HEK293T (cell line): ENCODE results near the gene GCNT2.
"Not testable (repeated sequence)": the region's sequence is repeated elsewhere in the genome, so short reads cannot be mapped to it uniquely, and the experiment has no call there.

Experiments
- CTCF ChIA-PET: fragments of 350-600 bp; formaldehyde crosslinking; extraction: SDS; loops from one replicate; lab custom pipeline; 2021; ENCODE audit warnings: antibody characterized with exemption, inconsistent platforms; lab: Yijun Ruan, JAX
- POLR2A ChIA-PET: fragments of 350-600 bp; formaldehyde crosslinking; extraction: SDS; loops from one replicate; lab custom pipeline; 2020; ENCODE audit warnings: antibody characterized with exemption, inconsistent platforms; lab: Yijun Ruan, JAX
- DNase-seq: peaks from one replicate; pipeline ENCODE4 v3.0.0; 2012; ENCODE audit warnings: mixed read lengths; ENCODE audit errors: extremely low spot score
- ARNT ChIP-seq: fragments of 450-650 bp; IDR thresholded peaks from 2 replicates; pipeline ENCODE4 v1.6.1; 2017; ENCODE audit warnings: mild to moderate bottlenecking
- BHLHE40 ChIP-seq: fragments of 450-650 bp; IDR thresholded peaks from 2 replicates; pipeline ENCODE4 v1.6.1; 2016; ENCODE audit warnings: mild to moderate bottlenecking, moderate library complexity, borderline replicate concordance
- CTBP1 ChIP-seq: fragments of 450-650 bp; IDR thresholded peaks from 2 replicates; pipeline ENCODE4 v1.6.1; 2016; ENCODE audit warnings: borderline replicate concordance
- ELF4 ChIP-seq: fragments of 450-650 bp; IDR thresholded peaks from 2 replicates; pipeline ENCODE4 v1.6.1; 2017; ENCODE audit warnings: antibody characterized with exemption
- FOXA1 ChIP-seq: fragments of 450-650 bp; IDR thresholded peaks from 2 replicates; pipeline ENCODE4 v1.6.1; 2016; ENCODE audit warnings: mild to moderate bottlenecking
- FOXK2 ChIP-seq: fragments of 450-650 bp; IDR thresholded peaks from 2 replicates; pipeline ENCODE4 v1.6.1; 2016; ENCODE audit warnings: mild to moderate bottlenecking
- FOXM1 ChIP-seq: fragments of 450-650 bp; IDR thresholded peaks from 2 replicates; pipeline ENCODE4 v1.6.1; 2017; ENCODE audit warnings: mild to moderate bottlenecking, borderline replicate concordance
- HDGF ChIP-seq: fragments of 450-650 bp; IDR thresholded peaks from 2 replicates; pipeline ENCODE4 v1.6.1; 2017; ENCODE audit warnings: antibody characterized with exemption, borderline replicate concordance
- L3MBTL2 ChIP-seq: fragments of 450-650 bp; conservative IDR thresholded peaks from 2 replicates; pipeline ENCODE4 v1.6.1; 2016; ENCODE audit warnings: mild to moderate bottlenecking
- LEF1 ChIP-seq: fragments of 450-650 bp; IDR thresholded peaks from 2 replicates; pipeline ENCODE4 v1.6.1; 2017; ENCODE audit warnings: mild to moderate bottlenecking, borderline replicate concordance
- NFRKB ChIP-seq: fragments of 450-650 bp; IDR thresholded peaks from 2 replicates; pipeline ENCODE4 v1.6.1; 2016; ENCODE audit warnings: mild to moderate bottlenecking, moderate library complexity
- PKNOX1 ChIP-seq: fragments of 450-650 bp; IDR thresholded peaks from 2 replicates; pipeline ENCODE4 v1.6.1; 2016
- SP1 ChIP-seq: fragments of 450-650 bp; IDR thresholded peaks from 2 replicates; pipeline ENCODE4 v1.6.1; 2017
- SUZ12 ChIP-seq: fragments of 450-650 bp; IDR thresholded peaks from 2 replicates; pipeline ENCODE4 v1.6.1; 2016; ENCODE audit warnings: mild to moderate bottlenecking
- TARDBP ChIP-seq: fragments of 450-650 bp; IDR thresholded peaks from 2 replicates; pipeline ENCODE4 v1.6.1; 2016
- ZNF384 ChIP-seq: fragments of 450-650 bp; IDR thresholded peaks from 2 replicates; pipeline ENCODE4 v1.6.1; 2016

GCNT2 gene

GRCh38 chr6:10659699-10660348 is 138.7 kb downstream of the GCNT2 start:
- CTCF ChIA-PET, result no interaction called here
- TF ChIP-seq CTBP1 (no peak), ELF4 (no peak), TARDBP (no peak), ARNT (no peak), PKNOX1 (no peak), BHLHE40 (no peak), FOXK2 (no peak), FOXM1 (no peak), SP1 (no peak), LEF1 (no peak), L3MBTL2 (no peak), ZNF384 (no peak), NFRKB (no peak), FOXA1 (no peak), HDGF (no peak)
- POLR2A ChIA-PET, result no interaction called here
- no peak for DNase-seq

GRCh38 chr6:10660431-10661191 is 139.5 kb downstream of the GCNT2 start:
- POLR2A ChIA-PET, CTCF ChIA-PET, DNase-seq: not testable (repeated sequence)

GRCh38 chr6:10662207-10662606 is 141.1 kb downstream of the GCNT2 start:
- no peak for TF ChIP-seq SP1
- TF ChIP-seq FOXK2, result no peak
- TF ChIP-seq L3MBTL2, result no peak
- no peak for TF ChIP-seq ARNT
- no peak for TF ChIP-seq FOXM1
- TF ChIP-seq HDGF, result no peak
- no peak for TF ChIP-seq CTBP1
- TF ChIP-seq LEF1, result no peak
- no peak for TF ChIP-seq TARDBP
- no peak for TF ChIP-seq ZNF384
- TF ChIP-seq BHLHE40, result no peak
- TF ChIP-seq NFRKB, result no peak
- no peak for TF ChIP-seq SUZ12
- TF ChIP-seq PKNOX1, result no peak
- no peak for TF ChIP-seq ELF4
- no peak for TF ChIP-seq FOXA1
- no peak for DNase-seq
- ChIA-PET POLR2A (no interaction called here), CTCF (interaction anchor here (0.9 kb wide), 1 partner anchor 97 kb away, joined by 3 read pairs; no protein-coding TSS in a partner anchor)

GRCh38 chr6:10662742-10663141 is 141.6 kb downstream of the GCNT2 start:
- TF ChIP-seq HDGF (no peak), ELF4 (no peak)
- CTCF ChIA-PET, result no interaction called here
- POLR2A ChIA-PET, result no interaction called here

GRCh38 chr6:10665595-10665994 is 144.4 kb downstream of the GCNT2 start:
- DNase-seq, CTCF ChIA-PET, POLR2A ChIA-PET: not testable (repeated sequence)

More at GRCh38 chr6:10662742-10663141, 141.6 kb downstream of the GCNT2 start:
- no peak for DNase-seq

GRCh38 chr6:10668126-10668917 is 147.2 kb downstream of the GCNT2 start:
- TF ChIP-seq BHLHE40, result no peak
- CTCF ChIA-PET, result no interaction called here
- POLR2A ChIA-PET, result no interaction called here
- no peak for DNase-seq

GRCh38 chr6:10676403-10676802 is 155.3 kb downstream of the GCNT2 start:
- ChIA-PET CTCF (no interaction called here), POLR2A (no interaction called here)
- no peak for DNase-seq
- TF ChIP-seq ARNT, result no peak
- no peak for TF ChIP-seq TARDBP
- TF ChIP-seq LEF1, result no peak
- TF ChIP-seq ZNF384, result no peak
